Fibroblast of peridontal ligament (primary cell): ENCODE data around the gene FAM219B.
"Not testable (repeated sequence)": the region's sequence is repeated elsewhere in the genome, so short reads cannot be mapped to it uniquely, and the experiment has no call there.

Experiments
- DNase-seq: peaks from one replicate; pipeline ENCODE4 v3.0.0-alpha.2; 2010; ENCODE audit errors: extremely low read depth

The FAM219B gene

GRCh38 chr15:74903676-74904075, 3.0 kb downstream of the FAM219B start:
- DNase-seq: no peak

- no peak for DNase-seq
Observed at GRCh38 chr15:74902295-74903075, 4.2 kb downstream of the FAM219B start.

GRCh38 chr15:74901612-74902063, 5.0 kb downstream of the FAM219B start:
- DNase-seq: peak; percentile 68

GRCh38 chr15:74897300-74897701, 9.3 kb downstream of the FAM219B start:
- DNase-seq: no peak

- DNase-seq: no peak
Observed at GRCh38 chr15:74896316-74896715, 10.3 kb downstream of the FAM219B start.

- DNase-seq: no peak
Observed at GRCh38 chr15:74895830-74896229, 10.8 kb downstream of the FAM219B start.

GRCh38 chr15:74894383-74894782, 12.3 kb downstream of the FAM219B start:
- not testable (repeated sequence) for DNase-seq

GRCh38 chr15:74893627-74894026, 13.0 kb downstream of the FAM219B start:
- no peak for DNase-seq

GRCh38 chr15:74892931-74893330, 13.7 kb downstream of the FAM219B start:
- DNase-seq: no peak

- DNase-seq: no peak
Observed at GRCh38 chr15:74892313-74892712, 14.3 kb downstream of the FAM219B start.

GRCh38 chr15:74891469-74891868, 15.2 kb downstream of the FAM219B start:
- DNase-seq: no peak

GRCh38 chr15:74890665-74890960, 16.0 kb downstream of the FAM219B start:
- no peak for DNase-seq

GRCh38 chr15:74889883-74890664, 16.6 kb downstream of the FAM219B start, which contains the start of gene MPI:
MPI (plus strand) TSS chr15:74890042; CDS start chr15:74890074, 32 bp downstream.
- peak; percentile 65 for DNase-seq

- DNase-seq: peak; percentile 19
Observed at GRCh38 chr15:74889390-74889882, 17.2 kb downstream of the FAM219B start.

GRCh38 chr15:74888716-74889115, 17.9 kb downstream of the FAM219B start:
- no peak for DNase-seq

GRCh38 chr15:74887537-74888193, 19.0 kb downstream of the FAM219B start:
- not testable (repeated sequence) for DNase-seq

- DNase-seq: no peak
Observed at GRCh38 chr15:74885461-74885860, 21.2 kb downstream of the FAM219B start.

GRCh38 chr15:74884428-74885223, 22.0 kb downstream of the FAM219B start:
- peak; percentile 17 for DNase-seq

GRCh38 chr15:74882528-74882927, 24.1 kb downstream of the FAM219B start:
- DNase-seq: no peak

- DNase-seq: no peak
Observed at GRCh38 chr15:74878273-74878672, 28.4 kb downstream of the FAM219B start.

GRCh38 chr15:74873756-74874424, 32.8 kb downstream of the FAM219B start:
- DNase-seq: no peak
